IPS DF 4.7 (cell line): ENCODE data around the gene GCLC.
"Not testable (repeated sequence)": the region's sequence is repeated elsewhere in the genome, so short reads cannot be mapped to it uniquely, and the experiment has no call there.

Experiments used
- DNase-seq: peaks from one replicate; pipeline ENCODE4 v3.0.0-alpha.2; 2013; ENCODE audit warnings: low spot score; ENCODE audit errors: extremely low read depth

The GCLC gene

GRCh38 chr6:53544470-53545308 is at the start of gene GCLC:
TSS of gene GCLC (minus strand) at chr6:53545101. CDS start at chr6:53544645, 456 bp downstream.
- DNase-seq = peak; percentile 81

GRCh38 chr6:53594596-53594995 is 49.7 kb upstream of the GCLC start:
- DNase-seq = no peak

DNA sequence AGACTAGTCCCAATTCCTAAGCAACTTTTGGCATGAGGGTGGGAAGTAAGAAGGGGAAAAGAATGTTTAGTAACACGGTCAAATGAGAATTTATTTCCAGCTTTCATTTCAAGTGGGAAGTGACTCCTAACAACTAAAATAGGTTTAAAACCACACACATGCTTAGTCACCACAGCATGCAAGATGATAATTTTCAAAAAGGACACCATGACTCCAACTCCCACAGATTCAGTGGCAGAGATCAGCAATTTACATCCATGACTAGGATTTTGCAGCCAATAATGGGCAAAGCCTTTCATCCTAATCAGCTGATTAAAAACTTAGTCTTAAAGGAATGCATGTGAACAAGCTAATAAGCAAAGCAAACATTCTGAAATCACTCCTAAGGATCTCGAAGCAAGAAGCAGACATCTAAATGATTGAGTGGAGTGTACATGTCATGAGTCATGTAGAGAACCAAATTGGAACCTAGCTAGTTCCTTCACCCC is 48.1 kb upstream of the GCLC start:
- no peak for DNase-seq

GRCh38 chr6:53591873-53592272 is 47.0 kb upstream of the GCLC start:
- no peak for DNase-seq

- DNase-seq = no peak
Observed at GRCh38 chr6:53588816-53589509, 44.1 kb upstream of the GCLC start.

DNA sequence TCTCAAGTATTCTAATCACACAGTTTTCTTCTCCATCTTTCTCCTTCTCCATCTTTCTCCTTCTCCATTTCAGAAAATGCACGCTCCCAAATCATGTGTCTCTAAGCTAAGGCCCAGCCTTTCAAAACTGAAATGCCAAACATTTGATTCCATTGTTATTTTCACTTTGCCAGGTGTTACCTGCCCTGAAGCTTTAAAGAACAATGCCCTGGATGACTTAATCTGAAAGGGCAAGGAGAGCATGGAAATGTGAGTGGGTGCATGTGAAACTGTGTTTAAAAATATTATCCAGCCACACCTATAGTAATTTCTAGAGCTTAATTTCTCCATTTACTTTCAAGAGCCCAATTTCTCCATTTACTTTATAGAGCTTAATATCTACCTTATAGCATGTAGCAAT is 42.4 kb upstream of the GCLC start:
- DNase-seq = no peak

GRCh38 chr6:53585208-53585900 is 40.5 kb upstream of the GCLC start:
- no peak for DNase-seq

DNA sequence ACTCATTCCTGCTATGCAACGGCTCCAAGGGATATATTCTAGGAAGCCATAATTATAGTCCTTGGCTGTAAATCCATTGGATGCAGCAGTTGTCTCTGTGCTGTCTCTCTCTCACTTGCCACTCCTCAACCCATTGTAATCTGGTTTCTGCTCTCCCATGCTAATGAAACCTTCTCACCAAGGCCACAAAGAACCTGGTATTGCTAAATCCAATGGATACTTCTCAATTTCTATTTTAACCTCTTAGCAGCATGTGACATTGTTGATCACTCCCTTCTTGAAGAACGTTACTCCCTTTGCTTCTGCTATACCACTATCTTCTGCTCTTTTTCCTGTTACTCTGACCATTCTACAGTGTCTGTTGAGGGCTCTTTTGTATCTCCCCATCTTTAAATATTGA is 39.8 kb upstream of the GCLC start:
- no peak for DNase-seq

GRCh38 chr6:53583451-53583850 is 38.5 kb upstream of the GCLC start:
- no peak for DNase-seq

- DNase-seq = no peak
Observed at GRCh38 chr6:53582963-53583362, 38.1 kb upstream of the GCLC start.

DNA sequence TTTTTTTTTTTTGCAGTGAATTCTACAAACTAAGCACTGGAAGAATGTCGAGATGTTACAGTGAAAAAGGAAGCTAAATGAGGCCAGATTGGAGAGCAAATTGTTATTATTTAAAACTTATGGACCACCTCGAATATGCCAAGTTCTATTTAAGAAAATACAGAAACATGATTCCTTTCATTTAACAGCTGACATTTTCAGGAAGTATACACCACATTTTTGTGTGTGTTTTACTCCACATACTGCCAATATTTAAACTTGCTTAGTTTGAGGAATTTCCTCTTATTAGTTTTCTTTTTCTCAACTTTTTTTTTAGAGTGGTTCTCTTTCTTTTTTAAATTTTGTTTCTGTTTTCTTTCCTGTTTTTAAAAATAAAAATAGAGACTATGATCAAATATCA is 37.0 kb upstream of the GCLC start:
- DNase-seq = no peak

- no peak for DNase-seq
Observed at GRCh38 chr6:53581173-53581773, 36.4 kb upstream of the GCLC start.

GRCh38 chr6:53579338-53579737 is 34.4 kb upstream of the GCLC start:
- DNase-seq = no peak

- no peak for DNase-seq
Observed at GRCh38 chr6:53578371-53578770, 33.5 kb upstream of the GCLC start.

DNA sequence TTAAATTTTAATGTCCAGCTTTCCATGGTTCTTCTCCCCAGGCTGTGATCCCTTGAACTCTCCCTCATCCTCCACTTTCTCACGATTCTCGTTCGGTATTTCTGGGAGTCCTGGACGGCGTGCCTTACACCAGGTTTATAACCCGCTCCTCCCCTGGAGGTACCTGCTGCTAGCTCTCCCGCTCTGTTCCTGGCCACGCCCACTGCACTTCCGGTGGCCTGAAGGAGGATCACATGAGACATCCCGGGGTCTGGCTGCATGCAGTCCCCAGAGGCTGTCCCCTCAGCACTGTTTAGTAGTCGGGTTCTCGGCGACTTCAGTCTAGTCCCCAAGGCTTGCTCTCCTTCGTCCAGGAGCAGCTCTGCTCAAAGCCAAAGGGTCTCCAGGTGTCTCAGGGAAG is 28.4 kb upstream of the GCLC start:
- no peak for DNase-seq

- DNase-seq = not testable (repeated sequence)
Observed at GRCh38 chr6:53572379-53572778, 27.5 kb upstream of the GCLC start.

DNA sequence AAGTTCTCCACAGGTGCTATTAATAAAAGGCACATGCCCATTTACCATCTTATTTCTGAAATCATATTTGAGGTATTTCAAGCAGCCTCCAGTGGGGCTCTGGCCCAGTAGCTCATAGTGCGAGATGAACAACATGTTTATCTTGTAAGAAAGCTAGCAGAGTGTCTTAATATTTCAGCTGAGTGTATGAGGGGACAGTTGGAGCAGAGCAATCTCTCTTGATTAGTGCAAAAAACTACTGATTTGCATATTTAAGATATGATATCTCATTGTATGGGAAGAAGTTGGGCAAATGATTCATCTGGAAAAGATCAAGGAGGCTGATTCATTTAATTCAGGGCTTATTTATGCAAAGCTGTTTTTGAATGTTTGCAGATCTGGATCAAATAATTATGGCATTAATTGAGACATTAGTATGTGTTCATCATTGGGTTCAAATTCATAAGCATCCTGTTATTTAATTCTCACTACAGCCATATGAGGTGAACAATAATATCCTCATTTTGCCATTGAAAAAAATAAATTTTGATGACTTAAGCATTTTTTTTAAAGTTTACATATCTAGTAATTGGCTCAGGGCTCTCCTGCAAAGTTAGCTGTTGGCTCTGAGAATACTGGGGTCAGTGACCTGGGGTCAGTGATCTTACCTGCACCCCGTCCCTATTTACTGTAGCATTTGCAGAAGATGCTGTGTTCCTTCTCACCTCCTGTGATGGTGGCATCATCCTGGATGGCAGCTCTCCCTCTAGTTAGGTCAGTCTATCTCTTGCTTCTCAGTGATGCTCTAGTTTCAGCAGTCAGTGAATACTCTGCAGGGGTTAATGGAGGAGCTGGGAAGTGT is 24.1 kb upstream of the GCLC start:
- DNase-seq = no peak

- DNase-seq = no peak
Observed at GRCh38 chr6:53567701-53568100, 22.8 kb upstream of the GCLC start.

DNA sequence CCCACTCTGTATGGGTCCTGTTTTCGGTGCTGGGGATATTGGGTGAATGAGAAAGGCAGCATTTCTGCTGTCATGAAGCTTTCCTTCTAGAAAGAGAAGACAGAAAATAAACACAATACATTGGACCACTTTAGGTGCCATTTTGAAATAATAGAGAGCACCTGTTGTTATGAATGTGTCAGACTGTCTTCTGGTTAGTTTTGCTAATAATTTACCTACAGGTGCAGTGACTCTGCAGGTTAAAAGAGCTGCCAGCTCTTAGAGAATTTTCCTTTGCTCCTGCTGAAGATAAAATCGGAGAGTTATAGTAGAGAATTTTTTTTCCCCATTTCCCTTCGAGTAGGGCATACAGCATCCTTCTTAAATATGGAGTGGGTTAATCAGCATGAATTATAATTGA is 21.9 kb upstream of the GCLC start:
- no peak for DNase-seq

DNA sequence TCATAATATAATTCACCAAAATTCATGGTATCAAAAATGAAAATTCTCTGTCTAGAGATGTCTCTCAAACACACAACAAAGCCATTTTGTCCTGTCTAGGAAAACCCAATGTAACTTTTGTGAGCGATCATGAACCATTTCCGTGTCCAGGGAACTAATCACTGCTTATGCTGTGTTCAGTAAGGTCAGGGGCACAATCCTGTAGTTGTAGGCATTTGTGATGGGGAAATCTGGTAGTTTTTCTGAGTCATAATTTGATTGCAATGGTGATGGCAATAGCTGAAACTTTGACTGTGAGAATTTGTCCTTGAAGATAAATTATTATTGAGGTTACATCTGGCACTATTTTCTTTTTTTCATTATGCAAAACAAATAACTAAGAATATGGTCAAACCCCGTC is 21.0 kb upstream of the GCLC start:
- no peak for DNase-seq
